Lower lobe of right lung (tissue), 2 donors: ENCODE data around the gene TMEM200B. TPM values are rescaled to one million over a fixed set of nuclear protein-coding genes. Genes with fewer than 3 reads are reported as not detected.
"Not testable (repeated sequence)": the region's sequence is repeated elsewhere in the genome, so short reads cannot be mapped to it uniquely, and the experiment has no call there.

Source experiments
- ATAC-seq, 2 donors: fragments of 200-7000 bp; cut with Tn5 transposase; one replicate each; pipeline ENCODE4 v1.9.1; 2020 to 2022; ENCODE audit warnings: mild to moderate bottlenecking in 2 of 2, moderate library complexity in 2 of 2
- DNase-seq: peaks from one replicate; pipeline ENCODE4 v3.0.0-alpha.2; 2020
- H3K27ac ChIP-seq: fragments of 200-600 bp; one replicate; pipeline ENCODE4 v1.8.0; 2022
- H3K27me3 ChIP-seq: fragments of 200-600 bp; one replicate; pipeline ENCODE4 v1.8.0; 2022; ENCODE audit warnings: low read depth
- H3K36me3 ChIP-seq: fragments of 200-600 bp; one replicate; pipeline ENCODE4 v1.8.0; 2022; ENCODE audit warnings: mild to moderate bottlenecking
- H3K4me1 ChIP-seq: fragments of 200-600 bp; one replicate; pipeline ENCODE4 v1.8.0; 2022
- H3K4me3 ChIP-seq: fragments of 200-600 bp; one replicate; pipeline ENCODE4 v1.8.0; 2022; ENCODE audit warnings: mild to moderate bottlenecking
- H3K9me3 ChIP-seq: fragments of 200-600 bp; one replicate; pipeline ENCODE4 v1.8.0; 2022
- intact Hi-C: fragments of 100-400 bp; cut with DNase I; formaldehyde crosslinking; loops from one replicate; pipeline ENCODE4 v1.11.0; 2022
- total RNA-seq: library from RNA; stranded (reverse); fragmentation: NEBNext Ultra II Directional; extraction: Animal tissue kit (Norgen Biotek cat#: 25700); gene quantifications from one replicate; pipeline ENCODE4 v1.2.1, GENCODE V29; 2021
- TF ChIP-seq, protein P1 (sequence below): fragments of 200-600 bp; IDR thresholded peaks from one replicate; pipeline ENCODE4 v1.8.0; 2022; ENCODE audit warnings: antibody characterized with exemption, mild to moderate bottlenecking
- donor health status: DM: no; HTN: yes; CAD: no; lungs with severe emphysema.

TMEM200B gene
- total RNA-seq, 1 donor from 2014 or later, result 4.3 TPM

DNA sequence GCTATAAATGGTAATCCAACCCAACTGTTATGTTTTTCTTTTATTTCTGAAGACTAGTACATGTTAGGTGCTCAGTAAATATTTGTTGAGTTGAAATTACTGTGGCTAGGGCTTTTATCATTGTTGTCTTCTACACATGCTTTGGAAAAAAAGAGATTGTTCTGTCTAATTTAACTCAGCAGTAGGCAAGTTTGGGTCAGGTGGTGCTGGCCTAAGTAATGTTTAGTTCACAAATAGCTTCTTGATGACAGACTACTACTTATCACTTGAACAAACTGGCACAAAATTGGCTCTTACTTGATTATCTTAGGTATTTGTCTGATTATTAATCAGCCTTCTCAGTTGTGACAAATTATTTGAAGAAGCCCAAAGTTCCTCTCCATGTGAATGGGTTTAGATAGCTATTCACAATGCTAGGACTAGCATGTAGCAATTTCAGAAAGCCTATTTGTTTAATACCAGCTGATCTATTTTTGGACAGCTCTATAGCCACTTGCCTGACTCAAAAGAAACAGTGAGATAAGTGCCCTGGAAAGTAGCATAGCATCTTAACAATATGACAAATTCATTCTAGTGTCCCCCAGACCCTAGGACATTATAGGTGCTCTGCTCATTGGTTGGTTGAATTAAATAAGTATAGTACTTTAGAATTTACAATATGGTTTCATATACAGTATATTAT lies 32.6 kb downstream of the TMEM200B start:
- ATAC-seq (peak in 1 of 2 donors; percentile 48), DNase-seq (no peak)
- H3K9me3 ChIP-seq, result no peaks in the 10 kb centered on the region
- peaks cover 6% of the 10 kb centered on the region for H3K36me3 ChIP-seq
- intact Hi-C loops, result no loop called here
- TF ChIP-seq, protein P1, sequence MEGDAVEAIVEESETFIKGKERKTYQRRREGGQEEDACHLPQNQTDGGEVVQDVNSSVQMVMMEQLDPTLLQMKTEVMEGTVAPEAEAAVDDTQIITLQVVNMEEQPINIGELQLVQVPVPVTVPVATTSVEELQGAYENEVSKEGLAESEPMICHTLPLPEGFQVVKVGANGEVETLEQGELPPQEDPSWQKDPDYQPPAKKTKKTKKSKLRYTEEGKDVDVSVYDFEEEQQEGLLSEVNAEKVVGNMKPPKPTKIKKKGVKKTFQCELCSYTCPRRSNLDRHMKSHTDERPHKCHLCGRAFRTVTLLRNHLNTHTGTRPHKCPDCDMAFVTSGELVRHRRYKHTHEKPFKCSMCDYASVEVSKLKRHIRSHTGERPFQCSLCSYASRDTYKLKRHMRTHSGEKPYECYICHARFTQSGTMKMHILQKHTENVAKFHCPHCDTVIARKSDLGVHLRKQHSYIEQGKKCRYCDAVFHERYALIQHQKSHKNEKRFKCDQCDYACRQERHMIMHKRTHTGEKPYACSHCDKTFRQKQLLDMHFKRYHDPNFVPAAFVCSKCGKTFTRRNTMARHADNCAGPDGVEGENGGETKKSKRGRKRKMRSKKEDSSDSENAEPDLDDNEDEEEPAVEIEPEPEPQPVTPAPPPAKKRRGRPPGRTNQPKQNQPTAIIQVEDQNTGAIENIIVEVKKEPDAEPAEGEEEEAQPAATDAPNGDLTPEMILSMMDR, result no peak
- H3K4me1 ChIP-seq, result no peaks in the 10 kb centered on the region
- H3K27ac ChIP-seq, result no peak overlapping the region
- H3K4me3 ChIP-seq, result no peak overlapping the region
- no peaks in the 10 kb centered on the region for H3K27me3 ChIP-seq

DNA sequence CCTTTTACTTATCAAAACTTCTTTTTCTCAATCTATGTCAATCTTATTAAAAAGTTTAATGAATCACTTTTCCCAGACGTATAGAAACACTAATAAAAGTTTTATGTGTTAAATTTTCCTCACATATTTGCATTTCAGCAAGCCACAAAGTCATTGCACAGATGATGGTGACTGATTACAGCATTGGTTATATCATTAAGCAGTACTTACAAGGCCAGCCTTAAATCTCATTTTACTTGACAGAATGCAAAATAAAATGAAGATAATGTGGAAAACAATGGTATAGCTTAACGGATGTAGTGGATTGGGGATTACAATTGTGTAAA lies 39.5 kb downstream of the TMEM200B start:
- ATAC-seq (no peak), DNase-seq (no peak)
- no peaks in the 10 kb centered on the region for H3K36me3 ChIP-seq
- H3K4me3 ChIP-seq, result no peak overlapping the region
- no peaks in the 10 kb centered on the region for H3K9me3 ChIP-seq
- no peaks in the 10 kb centered on the region for H3K27me3 ChIP-seq
- H3K27ac ChIP-seq, result no peak overlapping the region
- intact Hi-C loops, result no loop called here
- TF ChIP-seq, protein P1, result no peak
- no peaks in the 10 kb centered on the region for H3K4me1 ChIP-seq

DNA sequence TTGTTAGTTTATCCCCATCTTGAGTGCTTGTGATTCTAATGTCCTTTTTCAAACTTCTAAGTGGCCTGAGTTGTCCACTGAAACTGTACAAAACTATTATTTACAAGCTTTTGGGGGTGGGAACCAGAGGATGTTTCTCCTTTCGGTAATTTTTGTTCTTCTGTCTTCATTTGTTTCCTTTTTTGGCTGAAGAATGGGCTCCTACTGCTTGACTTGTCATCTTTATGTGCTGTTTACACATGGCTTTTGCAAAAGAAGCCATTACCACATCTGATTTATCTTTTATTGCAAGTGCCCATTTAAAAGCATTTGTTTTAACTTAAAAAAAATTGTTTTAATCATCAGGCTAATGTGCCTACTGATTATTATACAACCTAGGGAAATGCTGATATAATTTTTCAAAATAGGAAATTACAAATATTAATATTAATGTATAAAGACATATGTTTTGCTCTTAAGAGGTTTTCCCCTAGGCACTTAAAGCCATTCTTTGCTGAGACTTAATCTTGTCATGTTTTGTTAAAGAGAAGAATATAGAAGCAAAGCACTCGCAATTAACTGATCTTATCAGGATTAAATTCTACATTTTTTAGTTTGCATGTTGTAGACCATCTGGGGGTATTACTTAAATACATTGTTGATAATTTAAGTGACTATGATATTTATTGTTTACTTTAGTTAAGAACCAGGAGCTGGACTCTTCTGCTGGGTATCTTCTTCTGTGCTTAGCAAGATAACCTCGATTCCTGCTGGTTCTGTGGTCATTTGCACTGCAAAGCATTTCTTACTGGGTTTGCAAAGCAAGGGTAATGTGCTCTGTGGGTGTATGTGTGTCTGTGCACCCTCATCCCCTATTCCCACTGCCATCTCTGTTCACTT lies 40.1 kb downstream of the TMEM200B start:
- Histone ChIP-seq H3K4me1 (no peaks in the 10 kb centered on the region), H3K9me3 (no peaks in the 10 kb centered on the region), H3K36me3 (no peaks in the 10 kb centered on the region), H3K27me3 (no peaks in the 10 kb centered on the region), H3K27ac (no peak overlapping the region), H3K4me3 (no peak overlapping the region)
- intact Hi-C loops, result no loop called here
- ATAC-seq (no peak), DNase-seq (no peak)
- TF ChIP-seq, protein P1, result no peak

- DNase-seq (no peak), ATAC-seq (no peak)
- TF ChIP-seq, protein P1, result no peak
- Histone ChIP-seq H3K4me1 (no peaks in the 10 kb centered on the region), H3K27ac (no peak overlapping the region), H3K36me3 (no peaks in the 10 kb centered on the region), H3K9me3 (no peaks in the 10 kb centered on the region), H3K4me3 (no peak overlapping the region), H3K27me3 (no peaks in the 10 kb centered on the region)
- intact Hi-C loops, result no loop called here
These were observed 41.2 kb downstream of the TMEM200B start for GRCh38 chr1:29082519-29082918.

GRCh38 chr1:29081201-29081600 lies 42.5 kb downstream of the TMEM200B start:
- Histone ChIP-seq H3K4me3 (no peak overlapping the region), H3K4me1 (no peaks in the 10 kb centered on the region), H3K36me3 (no peaks in the 10 kb centered on the region), H3K27me3 (no peaks in the 10 kb centered on the region), H3K27ac (no peak overlapping the region), H3K9me3 (no peaks in the 10 kb centered on the region)
- intact Hi-C loops, result no loop called here
- DNase-seq (no peak), ATAC-seq (no peak)
- TF ChIP-seq, protein P1, result no peak

- intact Hi-C loops, result not testable (repeated sequence)
These were observed 43.6 kb downstream of the TMEM200B start for GRCh38 chr1:29079916-29080629.

More at GRCh38 chr1:29079916-29080629, 43.6 kb downstream of the TMEM200B start:
- H3K36me3 ChIP-seq, H3K4me3 ChIP-seq, DNase-seq, ATAC-seq, H3K9me3 ChIP-seq, H3K4me1 ChIP-seq, H3K27me3 ChIP-seq, H3K27ac ChIP-seq: not testable (repeated sequence)
